OCI-LY3 (cell line): Measurements from ENCODE around the gene POLR2E.
A peak's percentile ranks its signal among the peaks of the same experiment; 100 is the strongest.

Source experiments
- H2AFZ ChIP-seq: fragments of 200-600, 300-600 bp; shearing (Covaris generic); 2 replicates; pipeline ENCODE4 v1.6.0; 2014; ENCODE audit warnings: antibody characterized with exemption, low read depth, low read length
- H3K27ac ChIP-seq: fragments of 200-600, 300-600 bp; sonication (generic); 2 replicates; pipeline ENCODE4 v1.5.1; 2014; ENCODE audit warnings: mild to moderate bottlenecking, low read length, moderate library complexity, mixed read lengths
- H3K27me3 ChIP-seq: fragments of 200-600, 300-600 bp; sonication (generic); 2 replicates; pipeline ENCODE4 v1.6.1; 2014; ENCODE audit warnings: low read depth, low read length, mixed read lengths
- H3K36me3 ChIP-seq: fragments of 200-600, 300-600 bp; sonication (generic); replicated peaks from 2 replicates; pipeline ENCODE3; 2014; ENCODE audit warnings: low read depth, low read length, mixed read lengths
- H3K4me1 ChIP-seq: fragments of 300-600, 200-600 bp; sonication (generic); 2 replicates; pipeline ENCODE4 v1.6.1; 2014; ENCODE audit warnings: low read length, mixed read lengths
- H3K4me2 ChIP-seq: fragments of 200-600, 300-600 bp; sonication (generic); 2 replicates; pipeline ENCODE4 v1.6.1; 2014; ENCODE audit warnings: low read length, mixed read lengths
- H3K4me3 ChIP-seq: fragments of 300-600, 200-600 bp; sonication (generic); 2 replicates; pipeline ENCODE4 v1.5.1; 2014; ENCODE audit warnings: antibody characterized with exemption, mild to moderate bottlenecking, low read length, moderate library complexity
- H3K79me2 ChIP-seq: fragments of 300-600, 200-600 bp; shearing (Covaris generic); 2 replicates; pipeline ENCODE4 v1.6.1; 2014; ENCODE audit warnings: mild to moderate bottlenecking, low read length, mixed read lengths
- H3K9ac ChIP-seq: fragments of 300-600, 200-600 bp; shearing (Covaris generic); 2 replicates; pipeline ENCODE4 v1.6.0; 2014; ENCODE audit warnings: mild to moderate bottlenecking, low read length, moderate library complexity
- H3K9me3 ChIP-seq: fragments of 200-600, 300-600 bp; shearing (Covaris generic); 2 replicates; pipeline ENCODE4 v1.6.1; 2014; ENCODE audit warnings: low read length, mixed read lengths; ENCODE audit not compliant: insufficient read depth
- H4K20me1 ChIP-seq: fragments of 200-600, 300-600 bp; sonication (generic); 2 replicates; pipeline ENCODE4 v1.6.1; 2016; ENCODE audit warnings: low read length, mixed read lengths; ENCODE audit not compliant: insufficient read depth
- EZH2phosphoT487 ChIP-seq: fragments of 200-600 bp; shearing (Covaris generic); IDR thresholded peaks from 2 replicates; pipeline ENCODE4 v1.6.1; 2018; ENCODE audit warnings: antibody characterized with exemption, mixed run types, low read depth
- TF ChIP-seq, protein P1 (sequence below): fragments of 200-600, 300-600 bp; sonication (generic); IDR thresholded peaks from 2 replicates; pipeline ENCODE4 v1.5.1; 2014; ENCODE audit warnings: antibody characterized with exemption, low read length, low read depth

Gene POLR2E

DNA sequence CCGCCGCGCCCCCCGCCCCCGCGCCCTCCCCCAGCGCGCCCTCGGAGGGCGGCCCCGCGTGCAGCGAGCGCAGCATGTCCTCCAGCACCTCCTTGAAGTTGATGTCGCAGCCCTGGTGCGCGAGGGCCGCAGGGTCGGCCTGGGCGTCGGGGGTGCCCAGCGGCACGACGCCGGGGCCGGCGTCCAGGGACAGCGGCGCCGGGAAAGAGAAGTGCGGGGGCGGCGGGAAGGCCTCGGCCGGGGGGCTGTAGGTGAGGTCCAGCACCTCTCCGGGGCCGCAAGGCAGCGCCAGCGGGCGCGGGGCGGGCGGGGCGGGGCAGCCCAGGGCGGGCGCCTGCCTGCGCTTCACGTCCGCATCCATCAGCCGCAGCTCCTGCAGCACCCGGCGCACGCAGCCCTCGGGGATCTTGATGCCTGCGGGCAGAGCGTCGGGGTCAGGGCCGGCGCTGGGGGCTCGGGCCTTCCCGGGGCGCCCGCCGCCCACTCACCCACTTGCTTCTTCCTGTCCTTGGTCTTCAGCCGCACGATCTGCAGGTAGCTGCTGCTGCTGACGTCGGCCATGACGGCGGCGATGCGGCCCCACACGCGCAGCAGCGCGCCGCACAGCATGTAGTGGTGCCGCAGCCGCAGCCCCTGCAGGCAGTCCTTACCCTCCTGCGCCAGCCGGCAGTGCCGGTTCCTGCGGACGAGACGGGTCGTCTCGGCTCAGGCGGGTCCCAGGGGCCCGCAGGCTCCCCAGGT is 13.3 kb upstream of the POLR2E start:
- peaks cover 39% of the 10 kb centered on the region for H3K36me3 ChIP-seq

DNA sequence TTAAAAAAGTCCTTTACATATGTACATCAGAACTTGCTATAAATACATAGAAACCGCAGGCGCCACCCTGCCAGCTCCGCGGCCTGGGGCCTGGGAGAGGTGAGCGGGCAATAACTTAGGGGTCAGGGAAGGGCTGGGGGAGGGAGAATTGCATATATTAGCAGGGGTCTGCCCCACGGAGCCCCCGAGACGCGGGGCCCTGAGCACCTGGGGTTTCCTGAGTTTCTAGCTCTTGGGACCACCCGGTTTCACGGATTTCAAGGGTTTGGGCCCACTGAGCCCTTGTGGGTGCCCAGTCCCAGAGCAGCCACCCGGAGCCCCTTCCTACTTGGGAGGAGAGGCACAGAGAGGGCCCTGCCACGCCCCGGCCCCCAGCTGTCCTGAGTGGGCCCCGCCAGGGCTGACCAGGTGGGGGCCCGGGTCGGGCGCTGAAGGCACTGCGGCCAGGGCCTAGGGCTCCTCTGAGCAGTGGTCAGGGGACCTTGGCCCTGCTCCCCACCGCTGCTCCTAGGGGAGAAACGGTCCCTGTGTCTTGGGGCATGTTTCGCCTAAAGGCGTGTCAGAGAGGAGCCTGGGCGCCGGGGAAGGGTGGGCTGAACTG is 12.6 kb upstream of the POLR2E start:
- peaks cover 27% of the 10 kb centered on the region for H3K4me1 ChIP-seq
- no peaks in the 10 kb centered on the region for H3K27me3 ChIP-seq
- H3K4me3 ChIP-seq, result no peak overlapping the region
- no peak for TF ChIP-seq EZH2phosphoT487
- TF ChIP-seq, protein P1, sequence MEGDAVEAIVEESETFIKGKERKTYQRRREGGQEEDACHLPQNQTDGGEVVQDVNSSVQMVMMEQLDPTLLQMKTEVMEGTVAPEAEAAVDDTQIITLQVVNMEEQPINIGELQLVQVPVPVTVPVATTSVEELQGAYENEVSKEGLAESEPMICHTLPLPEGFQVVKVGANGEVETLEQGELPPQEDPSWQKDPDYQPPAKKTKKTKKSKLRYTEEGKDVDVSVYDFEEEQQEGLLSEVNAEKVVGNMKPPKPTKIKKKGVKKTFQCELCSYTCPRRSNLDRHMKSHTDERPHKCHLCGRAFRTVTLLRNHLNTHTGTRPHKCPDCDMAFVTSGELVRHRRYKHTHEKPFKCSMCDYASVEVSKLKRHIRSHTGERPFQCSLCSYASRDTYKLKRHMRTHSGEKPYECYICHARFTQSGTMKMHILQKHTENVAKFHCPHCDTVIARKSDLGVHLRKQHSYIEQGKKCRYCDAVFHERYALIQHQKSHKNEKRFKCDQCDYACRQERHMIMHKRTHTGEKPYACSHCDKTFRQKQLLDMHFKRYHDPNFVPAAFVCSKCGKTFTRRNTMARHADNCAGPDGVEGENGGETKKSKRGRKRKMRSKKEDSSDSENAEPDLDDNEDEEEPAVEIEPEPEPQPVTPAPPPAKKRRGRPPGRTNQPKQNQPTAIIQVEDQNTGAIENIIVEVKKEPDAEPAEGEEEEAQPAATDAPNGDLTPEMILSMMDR, result no peak
- no peak overlapping the region; the same call in 1 of the 2 replicates for H3K9ac ChIP-seq
- no peak overlapping the region for H3K4me2 ChIP-seq
- no peak overlapping the region for H2AFZ ChIP-seq
- H3K79me2 ChIP-seq, result peaks cover 16% of the 10 kb centered on the region
- peaks cover 30% of the 10 kb centered on the region for H4K20me1 ChIP-seq
- peaks cover 38% of the 10 kb centered on the region for H3K36me3 ChIP-seq
- H3K27ac ChIP-seq, result peak overlapping the region; percentile 56
- H3K9me3 ChIP-seq, result no peaks in the 10 kb centered on the region

More for the DNA sequence above, 13.3 kb upstream of the POLR2E start:
- Histone ChIP-seq H3K9me3 (no peaks in the 10 kb centered on the region), H3K4me2 (no peak overlapping the region), H3K4me1 (peaks cover 22% of the 10 kb centered on the region), H4K20me1 (peaks cover 30% of the 10 kb centered on the region), H3K4me3 (no peak overlapping the region), H3K27ac (no peak overlapping the region), H2AFZ (no peak overlapping the region), H3K27me3 (no peaks in the 10 kb centered on the region), H3K9ac (no peak overlapping the region), H3K79me2 (peaks cover 16% of the 10 kb centered on the region)
- no peak for TF ChIP-seq EZH2phosphoT487
- TF ChIP-seq, protein P1, result no peak

DNA sequence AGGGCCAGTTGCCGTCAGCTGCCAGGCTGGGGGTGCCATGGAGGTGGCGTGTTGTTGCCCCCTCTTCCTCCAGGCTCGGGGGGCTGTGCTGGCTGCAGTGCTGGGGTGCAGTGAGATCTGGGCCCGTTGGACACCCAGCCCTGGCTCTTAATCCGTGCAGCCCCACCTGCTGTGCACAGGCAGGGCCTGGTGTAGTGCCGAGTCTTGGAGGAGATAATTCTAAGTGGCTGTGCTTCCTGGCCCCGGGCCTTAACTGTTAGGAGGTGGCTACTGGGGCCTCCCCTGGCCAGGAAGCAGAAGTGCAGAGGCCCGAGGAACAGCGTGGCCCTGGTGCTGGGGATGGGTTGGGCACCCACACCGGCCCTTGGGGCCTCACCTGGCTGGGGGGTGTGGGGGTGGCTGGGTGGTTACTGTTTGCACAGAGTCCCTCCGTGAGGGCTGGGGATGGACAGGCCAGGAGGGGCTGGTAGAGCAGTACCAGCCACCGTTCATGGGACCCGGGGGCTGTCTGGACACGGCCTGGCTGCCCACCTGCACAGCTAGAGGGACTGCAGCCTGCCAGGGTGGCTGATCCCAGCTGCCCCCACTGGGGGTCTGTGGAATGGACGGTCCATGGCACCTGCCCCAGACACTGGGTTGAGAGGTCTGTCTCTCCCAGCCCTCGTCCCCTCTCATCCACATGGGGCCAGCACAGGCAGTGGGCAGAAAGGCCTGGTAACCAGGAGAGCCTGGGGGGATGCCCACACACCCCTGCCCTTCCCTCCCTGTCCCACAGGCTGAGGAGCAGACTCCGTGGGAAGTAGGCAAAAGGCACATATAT is 11.9 kb upstream of the POLR2E start:
- peaks cover 30% of the 10 kb centered on the region for H4K20me1 ChIP-seq
- peaks cover 16% of the 10 kb centered on the region for H3K79me2 ChIP-seq
- peaks cover 34% of the 10 kb centered on the region for H3K4me1 ChIP-seq
- H2AFZ ChIP-seq, result no peak overlapping the region
- H3K4me3 ChIP-seq, result no peak overlapping the region
- no peak overlapping the region; the same call in 1 of the 2 replicates for H3K9ac ChIP-seq
- no peak for TF ChIP-seq EZH2phosphoT487
- TF ChIP-seq, protein P1, result no peak
- no peak overlapping the region for H3K4me2 ChIP-seq
- peak overlapping the region; percentile 56 for H3K27ac ChIP-seq
- no peaks in the 10 kb centered on the region for H3K27me3 ChIP-seq
- H3K36me3 ChIP-seq, result peaks cover 34% of the 10 kb centered on the region
- no peaks in the 10 kb centered on the region for H3K9me3 ChIP-seq
